ENCODE measurements around the gene SMPD4.
"Not testable (repeated sequence)": the region's sequence is repeated elsewhere in the genome, so short reads cannot be mapped to it uniquely, and the experiment has no call there.

DNA sequence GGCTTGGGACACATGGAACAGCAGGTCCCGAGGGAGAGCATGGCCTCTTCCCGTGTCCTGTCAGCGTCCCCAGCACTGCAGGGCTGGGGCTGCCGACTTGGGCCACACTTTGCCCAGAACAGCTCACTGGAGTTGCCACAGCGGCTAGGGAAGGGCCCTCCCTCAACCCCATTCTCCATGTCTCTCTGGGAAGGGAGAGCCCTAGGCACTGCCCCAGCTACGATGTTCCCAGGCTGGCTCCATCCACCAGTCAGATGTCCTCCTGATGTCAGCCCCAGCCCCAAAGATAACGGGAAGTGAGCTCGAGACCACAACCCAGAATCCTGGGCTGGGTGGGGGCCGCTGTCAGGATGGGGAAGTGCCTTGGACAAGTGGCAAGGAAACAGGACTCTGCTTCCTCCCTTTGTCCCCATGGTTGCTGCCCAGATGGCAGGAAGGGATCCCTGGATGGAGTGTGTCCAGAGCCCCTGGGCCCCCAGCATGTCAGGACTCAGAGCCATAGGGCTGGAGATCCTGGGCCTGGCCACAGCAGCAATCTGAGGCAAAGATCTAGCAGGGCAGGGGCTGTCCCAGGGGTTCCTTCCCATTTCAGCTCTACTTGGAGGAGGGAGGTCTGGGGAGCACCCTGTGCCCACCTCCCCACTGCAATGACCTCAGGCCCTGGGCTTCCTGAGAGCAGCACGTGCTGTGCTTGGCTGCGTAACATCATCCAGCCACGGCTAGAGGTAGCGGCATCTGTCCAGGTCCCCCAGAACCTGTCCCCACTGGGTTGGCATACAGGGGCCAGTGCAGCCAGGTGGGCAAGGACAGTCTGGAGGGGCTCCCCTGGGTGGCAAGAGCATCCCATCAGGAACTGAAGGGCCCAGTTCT lies 38.8 kb downstream of the SMPD4 start:
- TF ChIP-seq, protein P1, sequence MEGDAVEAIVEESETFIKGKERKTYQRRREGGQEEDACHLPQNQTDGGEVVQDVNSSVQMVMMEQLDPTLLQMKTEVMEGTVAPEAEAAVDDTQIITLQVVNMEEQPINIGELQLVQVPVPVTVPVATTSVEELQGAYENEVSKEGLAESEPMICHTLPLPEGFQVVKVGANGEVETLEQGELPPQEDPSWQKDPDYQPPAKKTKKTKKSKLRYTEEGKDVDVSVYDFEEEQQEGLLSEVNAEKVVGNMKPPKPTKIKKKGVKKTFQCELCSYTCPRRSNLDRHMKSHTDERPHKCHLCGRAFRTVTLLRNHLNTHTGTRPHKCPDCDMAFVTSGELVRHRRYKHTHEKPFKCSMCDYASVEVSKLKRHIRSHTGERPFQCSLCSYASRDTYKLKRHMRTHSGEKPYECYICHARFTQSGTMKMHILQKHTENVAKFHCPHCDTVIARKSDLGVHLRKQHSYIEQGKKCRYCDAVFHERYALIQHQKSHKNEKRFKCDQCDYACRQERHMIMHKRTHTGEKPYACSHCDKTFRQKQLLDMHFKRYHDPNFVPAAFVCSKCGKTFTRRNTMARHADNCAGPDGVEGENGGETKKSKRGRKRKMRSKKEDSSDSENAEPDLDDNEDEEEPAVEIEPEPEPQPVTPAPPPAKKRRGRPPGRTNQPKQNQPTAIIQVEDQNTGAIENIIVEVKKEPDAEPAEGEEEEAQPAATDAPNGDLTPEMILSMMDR (IDR thresholded peaks at IDR 0.05), result not testable (repeated sequence)
- not testable (repeated sequence) for TF ChIP-seq POLR2A (IDR thresholded peaks at IDR 0.05)
